HEK293 (cell line): Measurements from ENCODE around the gene DOK3.
A peak's percentile ranks its signal among the peaks of the same experiment; 100 is the strongest.

Source experiments
- CTCF ChIP-seq: fragments of 450-650 bp; formaldehyde crosslinking; IDR thresholded peaks from 2 replicates; pipeline ENCODE4 v1.5.1; 2016; ENCODE audit warnings: missing biosample characterization, missing genetic modification characterization
- KLF10 ChIP-seq: fragments of 450-650 bp; IDR thresholded peaks from 2 replicates; pipeline ENCODE4 v1.5.1; 2018; ENCODE audit warnings: missing biosample characterization, mild to moderate bottlenecking, missing genetic modification characterization
- REST ChIP-seq: fragments of 450-650 bp; formaldehyde crosslinking; IDR thresholded peaks from 2 replicates; pipeline ENCODE4 v1.5.1; 2016; ENCODE audit warnings: missing biosample characterization, missing genetic modification characterization
- SP2 ChIP-seq: fragments of 450-650 bp; formaldehyde crosslinking; IDR thresholded peaks from 2 replicates; pipeline ENCODE4 v1.5.1; 2016; ENCODE audit warnings: missing biosample characterization, missing genetic modification characterization
- ZNF138 ChIP-seq: fragments of 450-650 bp; formaldehyde crosslinking; IDR thresholded peaks from 2 replicates; pipeline ENCODE4 v1.5.1; 2016; ENCODE audit warnings: missing biosample characterization, missing genetic modification characterization, borderline replicate concordance
- ZNF19 ChIP-seq: fragments of 450-650 bp; formaldehyde crosslinking; IDR thresholded peaks from 2 replicates; pipeline ENCODE4; 2016; ENCODE audit warnings: missing biosample characterization, missing genetic modification characterization, low read depth
- ZNF341 ChIP-seq: fragments of 450-650 bp; formaldehyde crosslinking; IDR thresholded peaks from 2 replicates; pipeline ENCODE4; 2016; ENCODE audit warnings: low read depth, missing biosample characterization, missing genetic modification characterization
- ZNF558 ChIP-seq: fragments of 450-650 bp; formaldehyde crosslinking; IDR thresholded peaks from 2 replicates; pipeline ENCODE4 v1.5.1; 2016; ENCODE audit warnings: missing biosample characterization, missing genetic modification characterization
- ZNF670 ChIP-seq: fragments of 450-650 bp; formaldehyde crosslinking; IDR thresholded peaks from 2 replicates; pipeline ENCODE4 v1.5.1; 2016; ENCODE audit warnings: missing biosample characterization, missing genetic modification characterization, low read depth

GRCh38 chr5:177454397-177455035, 55.1 kb downstream of the DOK3 start:
- TF ChIP-seq KLF10 (tag by site-specific recombination) (peak; percentile 95), REST (tag by site-specific recombination) (0 out of 2 replicates have a peak, but pooled peaks have one; percentile 29), CTCF (tag by site-specific recombination) (peak; percentile 90), ZNF19 (tag by site-specific recombination) (no peak), SP2 (tag by site-specific recombination) (no peak), ZNF341 (tag by site-specific recombination) (no peak), ZNF558 (tag by site-specific recombination) (no peak), ZNF138 (tag by site-specific recombination) (no peak), ZNF670 (tag by site-specific recombination) (no peak)
